Measurements from ENCODE around the gene SPPL3.

GRCh38 chr12:120904197-120904773, at the start of gene SPPL3:
- TF ChIP-seq CTCF (tag by site-specific recombination; IDR thresholded peaks at IDR 0.05) (no peak), ZSCAN4 (tag by site-specific recombination; IDR thresholded peaks at IDR 0.05) (no peak), MZF1 (tag by site-specific recombination; IDR thresholded peaks at IDR 0.05; ENCODE audit: borderline replicate concordance) (no peak), ZBTB49 (tag by site-specific recombination; IDR thresholded peaks at IDR 0.05; ENCODE audit: low read depth) (no peak), KLF7 (tag by site-specific recombination; IDR thresholded peaks at IDR 0.05; ENCODE audit: borderline replicate concordance) (peak; percentile 66; the same call in 1 of the 2 replicates), ZNF19 (tag by site-specific recombination; IDR thresholded peaks at IDR 0.05; ENCODE audit: low read depth) (no peak), KLF10 (tag by site-specific recombination; IDR thresholded peaks at IDR 0.05) (peak; percentile 97), ZBTB11 (tag by site-specific recombination; conservative IDR thresholded peaks at IDR 0.05; ENCODE audit: low read depth) (no peak), ZNF274 (IDR thresholded peaks at IDR 0.05; ENCODE audit: low read length) (no peak), ZNF274 (tag by site-specific recombination; IDR thresholded peaks at IDR 0.05; ENCODE audit: borderline replicate concordance) (no peak), SP2 (tag by site-specific recombination; IDR thresholded peaks at IDR 0.05) (peak; percentile 97), ZNF121 (tag by site-specific recombination; IDR thresholded peaks at IDR 0.05) (no peak)

All from HEK293 (cell line).